NCI-H2171 (cell line): ENCODE results near the gene SNAPC2.
A peak's percentile ranks its signal among the peaks of the same experiment; 100 is the strongest.
"Not testable (repeated sequence)": the region's sequence is repeated elsewhere in the genome, so short reads cannot be mapped to it uniquely, and the experiment has no call there.

Experiments
- DNase-seq: peaks from one replicate; lab custom pipeline; 2025; lab: John Stamatoyannopoulos, UW

SNAPC2 gene

DNA sequence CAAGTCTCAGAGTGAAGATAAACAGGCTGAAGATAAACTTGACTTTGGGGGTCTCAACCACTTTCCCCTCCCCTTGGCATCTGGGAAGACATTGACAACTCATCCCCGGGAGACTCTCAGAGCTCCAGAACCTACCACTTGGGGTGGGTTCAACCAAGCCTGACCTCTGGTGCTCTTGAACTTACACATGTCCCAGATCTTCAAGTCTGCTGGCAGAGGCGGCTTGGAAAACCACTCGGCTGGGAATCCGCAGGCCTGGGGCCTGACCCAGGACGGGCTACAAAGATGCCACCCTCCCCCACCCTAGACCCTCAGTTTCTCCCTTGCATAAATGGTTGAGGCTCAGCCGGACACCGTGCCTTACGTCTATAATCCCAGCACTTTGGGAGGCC is 31.3 kb upstream of the SNAPC2 start:
- no peak for DNase-seq

DNA sequence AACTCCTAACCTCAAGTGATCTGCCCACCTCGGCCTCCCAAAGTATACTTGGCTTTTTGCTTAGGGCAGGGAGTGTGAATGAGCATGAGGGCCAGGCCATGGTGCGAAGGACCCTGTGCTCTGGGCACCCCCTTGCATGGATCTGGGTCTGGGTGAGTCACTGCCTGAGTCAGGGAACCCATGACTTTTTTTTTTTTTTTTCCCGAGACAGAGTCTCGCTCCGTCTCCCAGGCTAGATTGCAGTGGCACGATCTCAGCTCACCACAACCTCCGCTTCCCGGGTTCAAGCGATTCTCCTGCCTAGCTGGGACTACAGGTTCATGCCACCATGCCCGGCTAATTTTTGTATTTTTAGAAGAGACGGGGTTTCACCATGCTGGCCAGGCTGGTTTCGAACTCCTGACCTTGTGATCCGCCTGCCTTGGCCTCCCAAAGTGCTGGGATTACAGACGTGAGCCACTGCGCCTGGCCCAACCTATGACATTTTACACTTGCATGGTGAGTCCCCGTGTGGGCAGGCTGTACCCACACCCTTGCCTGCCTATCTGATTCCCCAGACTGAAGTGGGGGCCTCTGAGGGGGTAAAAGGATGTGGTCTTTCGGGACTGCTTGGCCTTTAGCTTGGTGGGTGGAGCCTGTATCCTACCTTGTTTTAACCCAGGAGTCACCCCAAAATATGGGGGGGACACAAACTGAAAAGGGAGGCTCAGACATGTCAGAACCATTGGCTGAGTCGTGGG is 26.6 kb upstream of the SNAPC2 start:
- DNase-seq: not testable (repeated sequence)

DNA sequence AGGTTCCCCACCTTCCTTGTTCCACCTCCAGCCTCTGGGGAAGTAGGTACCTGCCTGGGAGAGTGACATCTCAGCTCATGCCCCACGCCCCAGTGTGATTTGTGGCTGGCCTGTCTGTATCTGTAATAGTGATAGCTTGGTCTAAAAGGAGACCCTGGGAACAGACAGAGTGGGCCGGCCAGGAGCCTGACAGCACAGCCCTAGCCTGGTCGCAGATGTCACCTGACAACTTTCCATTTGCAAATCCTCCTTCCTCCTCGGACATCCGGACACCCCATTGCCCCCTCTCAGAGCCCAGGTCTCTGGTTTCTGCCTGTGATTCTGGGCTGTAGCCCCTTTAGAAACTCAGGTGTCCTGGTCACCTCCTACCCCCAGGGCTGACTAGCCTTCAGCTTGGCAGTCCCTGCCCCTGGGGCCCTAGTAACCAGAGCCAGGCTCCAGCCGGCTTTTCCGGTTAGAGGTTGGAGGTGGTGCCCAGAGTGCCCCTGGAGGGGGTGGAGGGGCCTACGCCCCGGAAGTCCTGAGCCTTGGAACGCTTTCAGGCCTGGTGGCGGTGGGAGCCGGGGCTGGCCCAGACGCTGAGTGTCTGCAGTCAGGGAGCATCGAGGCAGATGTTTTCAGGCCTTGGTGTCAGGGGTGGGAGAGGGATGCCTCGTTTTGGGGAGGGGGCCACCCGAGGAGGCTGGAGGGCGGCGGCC is 25.4 kb upstream of the SNAPC2 start:
- no peak for DNase-seq

DNA sequence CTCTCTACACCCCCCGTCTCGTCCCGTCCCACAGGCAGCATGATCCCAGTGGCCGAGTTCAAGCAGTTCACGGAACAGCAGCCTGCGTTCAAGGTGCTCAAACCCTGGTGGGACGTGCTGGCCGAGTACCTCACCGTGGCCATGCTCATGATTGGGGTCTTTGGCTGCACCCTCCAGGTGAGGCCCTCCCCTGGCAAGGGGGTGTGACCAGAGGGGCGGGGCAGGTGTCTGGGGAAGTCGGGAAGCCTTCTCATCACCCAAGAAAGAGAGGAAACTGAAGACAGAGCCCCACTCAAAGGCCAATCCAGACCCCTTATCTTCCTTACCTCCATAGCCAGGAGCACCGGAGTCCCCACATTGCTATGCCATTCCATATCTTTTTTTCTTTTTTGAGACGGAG is 24.6 kb upstream of the SNAPC2 start:
- DNase-seq: no peak

DNA sequence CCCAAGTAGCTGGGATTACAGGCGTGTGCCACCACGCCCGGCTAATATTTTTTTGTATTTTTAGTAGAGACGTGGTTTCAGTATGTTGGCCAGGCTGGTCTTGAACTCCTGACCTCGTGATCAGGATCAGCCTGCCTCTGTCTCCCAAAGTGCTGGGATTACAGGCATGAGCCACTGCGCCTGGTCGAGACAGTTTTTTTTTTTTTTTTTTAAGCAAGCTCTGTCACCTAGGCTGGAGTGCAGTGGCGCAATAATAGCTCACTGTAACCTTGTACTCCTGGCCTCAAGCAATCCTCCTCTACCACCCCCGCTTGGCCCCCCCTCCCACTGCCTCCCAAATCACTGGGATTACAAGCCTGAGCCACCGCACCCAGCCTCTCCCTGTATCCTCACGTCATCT is 22.8 kb upstream of the SNAPC2 start:
- no peak for DNase-seq

DNA sequence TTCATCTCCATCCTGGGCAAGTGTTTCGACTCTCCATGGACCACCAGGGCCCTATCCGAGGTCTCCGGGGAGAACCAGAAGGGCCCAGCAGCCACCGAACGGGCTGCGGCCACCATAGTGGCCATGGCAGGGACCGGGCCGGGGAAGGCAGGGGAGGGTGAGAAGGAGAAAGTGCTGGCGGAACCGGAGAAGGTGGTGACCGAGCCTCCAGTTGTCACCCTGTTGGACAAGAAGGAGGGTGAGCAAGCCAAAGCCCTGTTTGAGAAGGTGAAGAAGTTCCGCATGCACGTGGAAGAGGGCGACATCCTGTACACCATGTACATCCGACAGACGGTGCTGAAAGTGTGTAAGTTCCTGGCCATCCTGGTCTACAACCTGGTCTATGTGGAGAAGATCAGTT is 21.2 kb upstream of the SNAPC2 start:
- no peak for DNase-seq

DNA sequence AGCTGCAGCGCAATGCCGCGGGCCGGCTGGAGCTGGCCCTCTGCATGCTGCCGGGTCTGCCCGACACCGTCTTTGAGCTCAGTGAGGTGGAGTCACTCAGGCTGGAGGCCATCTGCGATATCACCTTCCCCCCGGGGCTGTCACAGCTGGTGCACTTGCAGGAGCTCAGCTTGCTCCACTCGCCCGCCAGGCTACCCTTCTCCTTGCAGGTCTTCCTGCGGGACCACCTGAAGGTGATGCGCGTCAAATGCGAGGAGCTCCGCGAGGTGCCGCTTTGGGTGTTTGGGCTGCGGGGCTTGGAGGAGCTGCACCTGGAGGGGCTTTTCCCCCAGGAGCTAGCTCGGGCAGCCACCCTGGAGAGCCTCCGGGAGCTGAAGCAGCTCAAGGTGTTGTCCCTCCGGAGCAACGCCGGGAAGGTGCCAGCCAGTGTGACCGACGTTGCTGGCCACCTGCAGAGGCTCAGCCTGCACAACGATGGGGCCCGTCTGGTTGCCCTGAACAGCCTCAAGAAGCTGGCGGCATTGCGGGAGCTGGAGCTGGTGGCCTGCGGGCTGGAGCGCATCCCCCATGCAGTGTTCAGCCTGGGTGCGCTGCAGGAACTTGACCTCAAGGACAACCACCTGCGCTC is 20.3 kb upstream of the SNAPC2 start:
- DNase-seq: no peak

DNA sequence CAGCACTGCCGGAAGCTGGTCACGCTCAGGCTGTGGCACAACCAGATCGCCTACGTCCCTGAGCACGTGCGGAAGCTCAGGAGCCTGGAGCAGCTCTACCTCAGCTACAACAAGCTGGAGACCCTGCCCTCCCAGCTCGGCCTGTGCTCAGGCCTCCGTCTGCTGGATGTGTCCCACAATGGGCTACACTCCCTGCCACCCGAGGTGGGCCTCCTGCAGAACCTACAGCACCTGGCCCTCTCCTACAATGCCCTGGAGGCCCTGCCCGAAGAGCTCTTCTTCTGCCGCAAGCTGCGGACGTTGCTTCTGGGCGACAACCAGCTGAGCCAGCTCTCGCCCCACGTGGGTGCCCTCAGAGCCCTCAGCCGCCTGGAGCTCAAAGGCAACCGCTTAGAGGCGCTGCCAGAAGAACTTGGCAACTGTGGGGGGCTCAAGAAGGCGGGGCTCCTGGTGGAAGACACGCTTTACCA is 19.7 kb upstream of the SNAPC2 start:
- DNase-seq: no peak

DNA sequence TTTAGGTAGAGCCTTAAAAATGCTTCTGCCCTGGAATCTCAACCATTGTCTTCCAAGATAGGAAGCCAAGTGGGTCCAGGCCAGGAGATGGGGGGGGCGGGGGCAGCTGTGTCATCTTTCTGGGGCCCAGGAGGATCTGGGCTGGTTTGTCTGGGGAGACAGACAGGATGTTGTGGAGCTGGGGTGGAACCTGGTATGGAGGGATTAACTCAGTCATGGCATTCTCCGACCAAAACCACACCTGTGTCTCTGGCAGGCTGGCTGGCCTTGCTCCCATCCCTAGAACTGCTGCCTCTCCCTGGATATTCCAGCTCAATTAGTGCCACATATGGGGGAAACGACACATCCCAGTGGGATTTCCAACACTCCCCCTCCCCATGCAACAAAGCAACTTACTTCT is 19.2 kb upstream of the SNAPC2 start:
- DNase-seq: no peak

DNA sequence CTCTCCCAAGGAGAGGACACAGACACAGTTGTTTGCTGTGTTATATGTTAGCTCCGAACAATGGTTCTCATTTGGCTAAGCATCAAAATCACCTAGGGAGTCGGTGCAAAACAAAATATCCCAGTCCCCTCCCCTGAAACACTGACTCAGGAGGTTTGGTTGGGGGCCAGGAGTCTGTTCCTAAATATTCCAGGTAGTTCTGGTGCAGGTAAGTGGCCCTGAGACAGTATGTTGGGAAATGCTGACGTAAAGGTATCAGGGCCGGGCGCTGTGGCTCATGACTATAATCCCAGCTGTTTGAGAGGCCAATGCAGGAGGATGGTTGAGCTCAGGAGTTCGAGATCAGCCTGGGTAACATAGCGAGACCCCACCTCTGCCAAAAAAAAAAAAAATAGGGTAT is 18.8 kb upstream of the SNAPC2 start:
- DNase-seq: no peak

DNA sequence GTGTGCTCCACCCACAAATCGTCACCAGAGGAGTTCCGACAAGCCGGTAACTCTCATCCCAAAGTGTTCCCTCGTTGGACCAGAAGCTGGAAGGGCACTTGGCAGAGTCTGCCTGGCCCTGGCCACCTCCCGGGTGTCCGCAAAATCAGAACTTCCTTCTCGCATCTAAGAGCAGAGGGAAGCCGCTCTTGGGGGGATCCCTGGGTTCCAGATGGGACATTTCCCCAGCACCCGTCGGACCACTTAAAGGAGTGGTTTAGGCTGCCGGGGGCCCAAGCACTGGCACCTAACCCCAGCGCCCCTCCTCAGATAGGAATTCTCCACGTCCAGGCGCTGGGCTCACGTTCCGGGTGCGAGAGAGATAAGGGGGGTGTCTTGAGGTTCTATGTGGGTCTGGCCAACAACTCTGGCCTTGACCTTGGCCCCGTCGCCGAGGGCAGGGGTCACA is 17.3 kb upstream of the SNAPC2 start:
- no peak for DNase-seq

DNA sequence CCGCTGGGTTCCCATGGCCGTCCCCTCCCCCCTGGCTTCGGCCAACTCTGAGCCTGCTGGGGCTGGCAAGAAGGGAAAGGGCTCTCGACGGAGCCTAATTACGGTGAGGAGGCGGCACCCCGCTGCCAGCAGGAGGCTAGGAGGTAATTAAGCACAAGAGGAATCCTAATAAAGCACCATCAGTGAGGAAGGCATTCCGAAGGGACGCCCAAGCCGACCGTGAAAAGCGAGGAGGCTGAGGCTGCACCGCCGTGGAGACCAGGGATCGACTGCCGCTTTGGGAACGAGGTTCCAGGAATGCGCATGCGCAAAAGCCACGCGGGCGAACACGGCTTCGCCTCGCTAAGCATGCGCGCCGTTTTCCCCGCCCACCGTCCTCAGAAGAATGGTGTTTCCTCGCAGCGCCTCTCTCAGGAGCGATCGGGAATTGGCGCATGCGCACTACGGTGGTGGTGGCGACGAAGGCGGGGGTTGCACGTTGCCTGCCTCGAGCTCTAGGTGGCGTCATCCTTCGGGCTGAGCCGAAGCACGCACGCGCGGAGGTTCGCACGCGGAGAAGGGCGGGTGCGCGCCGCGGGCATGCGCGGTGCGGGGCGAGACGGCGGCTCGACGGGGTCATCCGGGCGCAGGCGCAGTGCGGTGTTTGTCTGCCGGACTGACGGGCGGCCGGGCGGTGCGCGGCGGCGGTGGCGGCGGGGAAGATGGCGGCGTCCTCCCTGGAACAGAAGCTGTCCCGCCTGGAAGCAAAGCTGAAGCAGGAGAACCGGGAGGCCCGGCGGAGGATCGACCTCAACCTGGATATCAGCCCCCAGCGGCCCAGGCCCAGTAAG is 16.7 kb upstream of the SNAPC2 start, which contains the start of gene MAP2K7:
Gene MAP2K7 (plus strand): TSS at position 634 of the 830 bp plus-strand sequence. CDS start 68 bp downstream, at position 702.
- DNase-seq: peak; percentile 99

DNA sequence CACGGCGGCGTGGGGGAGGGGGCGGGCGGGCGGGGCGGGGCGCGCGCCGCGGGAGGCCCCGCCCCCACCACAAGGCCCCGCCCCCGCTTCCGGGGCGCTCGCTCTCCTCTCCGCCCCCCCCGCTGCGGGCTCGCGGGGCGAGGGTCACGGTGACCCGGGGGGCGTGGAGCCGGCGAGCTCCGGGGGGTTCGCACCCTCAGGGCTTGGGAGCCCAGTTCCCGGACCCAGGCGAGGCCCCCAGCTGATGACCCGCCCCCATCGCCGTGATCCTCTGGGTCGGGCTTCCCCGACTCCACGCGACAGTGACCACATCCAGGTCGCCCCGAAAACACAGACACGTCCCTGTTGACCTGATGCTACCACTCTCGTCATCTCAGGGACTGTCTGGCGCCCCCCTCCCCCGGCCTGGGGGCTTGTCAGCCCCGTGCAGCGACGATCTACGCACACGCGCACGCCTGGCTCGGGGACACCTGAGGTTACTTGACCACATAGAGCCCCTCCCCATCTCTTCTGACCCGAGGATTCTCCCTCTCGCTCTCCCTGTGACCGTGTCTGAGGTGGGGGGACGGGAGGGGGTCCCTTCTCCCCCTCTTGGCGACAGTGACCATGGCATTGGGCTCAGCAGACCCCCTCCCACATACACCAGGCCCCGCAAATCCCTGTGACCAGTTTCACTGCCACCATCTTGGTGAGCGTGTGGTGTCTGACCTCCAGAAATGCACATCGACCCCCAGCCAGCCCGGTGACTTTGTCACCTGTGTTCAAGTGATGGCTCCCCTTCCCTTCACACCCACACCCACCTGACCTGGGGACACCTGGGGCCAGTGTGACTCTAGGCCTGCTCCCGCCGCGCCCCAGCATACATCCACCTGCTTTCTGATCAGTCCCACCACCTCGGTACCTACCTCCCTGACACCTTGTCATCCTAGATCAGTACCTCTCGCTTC is 15.8 kb upstream of the SNAPC2 start:
- peak; percentile 49 for DNase-seq

DNA sequence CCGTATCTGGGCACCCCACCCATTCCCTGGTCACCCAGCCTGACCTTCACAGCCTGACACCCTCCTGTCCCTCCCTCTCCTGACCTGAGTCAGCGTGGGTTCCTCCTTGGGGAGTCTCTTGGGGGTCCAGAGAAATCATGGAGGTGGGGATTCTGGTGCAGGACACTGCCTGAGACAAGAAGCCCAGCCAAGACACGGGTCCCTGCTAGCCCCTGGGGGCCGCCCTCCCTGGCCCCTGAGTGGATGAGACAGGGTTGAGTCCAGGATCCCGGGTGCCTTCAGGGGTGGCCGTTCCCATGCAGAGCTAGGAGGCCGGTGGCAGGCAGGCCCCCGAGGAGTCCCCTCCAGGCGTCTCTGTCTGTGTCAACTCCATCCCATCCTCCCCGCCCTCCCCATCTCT is 14.9 kb upstream of the SNAPC2 start:
- no peak for DNase-seq

DNA sequence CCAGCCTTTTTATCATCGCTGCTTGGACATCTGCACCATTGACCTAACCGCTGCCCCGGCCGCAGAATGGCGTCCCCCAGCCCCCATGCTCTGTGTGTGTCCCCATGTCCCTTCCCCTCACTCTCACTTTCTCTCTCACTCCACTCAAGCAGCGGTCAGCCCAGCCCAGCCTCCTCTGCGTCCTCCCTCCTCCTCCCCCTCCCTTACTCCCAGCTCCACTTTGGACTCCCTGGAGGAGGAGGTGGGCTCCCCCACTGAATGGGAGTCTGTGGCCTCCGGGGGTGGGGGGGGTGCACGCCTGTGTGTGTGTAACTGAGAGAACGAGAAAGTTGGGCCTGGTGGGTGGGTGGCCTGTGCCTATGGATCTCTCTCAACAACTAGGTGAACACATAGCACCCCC is 14.3 kb upstream of the SNAPC2 start:
- DNase-seq: no peak

DNA sequence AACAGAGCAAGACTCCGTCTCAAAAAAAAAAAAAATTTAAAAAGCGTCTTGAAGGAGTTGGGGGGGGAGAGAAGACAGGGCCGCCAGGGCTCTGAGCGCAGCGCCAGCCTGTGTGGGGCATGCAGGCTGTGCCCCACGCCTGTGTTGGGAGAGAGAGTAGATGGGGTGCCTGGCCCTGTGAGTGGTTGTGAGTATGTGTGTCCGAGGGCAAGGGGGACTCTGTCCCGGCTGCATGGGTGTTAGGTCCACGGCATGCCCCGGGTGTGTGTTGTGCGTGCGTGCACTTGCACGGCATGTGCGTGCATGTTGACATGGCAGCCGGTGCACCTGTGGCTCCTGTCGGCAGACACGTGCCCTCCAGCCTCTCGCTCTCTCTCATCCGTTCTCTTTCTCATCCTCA is 13.0 kb upstream of the SNAPC2 start:
- DNase-seq: no peak

DNA sequence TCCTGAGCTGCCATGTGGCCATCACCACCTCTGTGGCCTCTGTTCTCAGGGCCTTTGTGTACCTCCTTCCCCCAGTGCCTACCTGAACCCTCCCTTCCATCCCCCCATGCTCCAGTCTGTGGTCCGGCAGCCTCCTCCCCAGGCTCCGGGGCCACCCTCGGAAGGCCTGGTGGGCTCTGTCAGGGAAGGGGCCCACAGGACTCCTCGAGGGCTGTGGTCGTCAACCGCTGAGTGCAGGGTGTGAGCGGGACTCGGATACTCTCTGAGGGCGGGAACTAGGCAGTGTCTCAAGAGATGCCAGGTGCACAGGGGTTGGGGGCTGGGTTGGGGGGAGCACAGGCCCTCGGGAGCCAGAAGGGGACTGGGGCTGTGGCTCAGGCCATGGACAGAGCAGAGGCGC is 12.6 kb upstream of the SNAPC2 start:
- no peak for DNase-seq

DNA sequence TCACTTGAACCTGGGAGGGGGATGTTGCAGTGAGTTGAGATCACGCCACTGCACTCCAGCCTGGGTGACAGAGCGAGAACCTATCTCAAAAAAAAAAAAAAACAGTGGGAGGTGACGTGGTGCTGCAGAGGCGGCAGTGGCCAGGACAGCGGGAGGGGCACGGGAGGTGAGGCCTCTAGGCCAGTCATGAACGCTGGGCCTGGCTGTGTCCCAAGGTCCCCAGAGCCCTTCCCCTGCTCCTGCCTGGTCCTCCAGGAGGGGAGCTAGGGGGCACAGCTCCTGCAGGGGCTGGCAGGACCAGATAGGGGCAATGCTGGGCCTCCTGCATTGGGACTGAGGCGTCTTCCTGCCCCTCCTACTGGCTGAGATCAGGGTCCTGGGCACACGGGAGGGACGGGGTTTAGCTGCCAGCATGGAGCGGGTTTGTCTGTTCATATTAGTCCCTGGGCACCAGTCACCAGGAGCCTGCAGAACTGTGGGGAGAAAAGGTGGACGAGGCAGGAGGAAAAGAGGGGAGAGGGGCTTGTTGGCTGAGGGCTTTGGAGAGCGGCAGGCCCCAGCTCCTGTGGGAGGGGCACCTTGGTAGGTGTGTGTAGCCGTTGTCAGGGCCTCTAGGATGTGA is 11.9 kb upstream of the SNAPC2 start:
- DNase-seq: no peak

DNA sequence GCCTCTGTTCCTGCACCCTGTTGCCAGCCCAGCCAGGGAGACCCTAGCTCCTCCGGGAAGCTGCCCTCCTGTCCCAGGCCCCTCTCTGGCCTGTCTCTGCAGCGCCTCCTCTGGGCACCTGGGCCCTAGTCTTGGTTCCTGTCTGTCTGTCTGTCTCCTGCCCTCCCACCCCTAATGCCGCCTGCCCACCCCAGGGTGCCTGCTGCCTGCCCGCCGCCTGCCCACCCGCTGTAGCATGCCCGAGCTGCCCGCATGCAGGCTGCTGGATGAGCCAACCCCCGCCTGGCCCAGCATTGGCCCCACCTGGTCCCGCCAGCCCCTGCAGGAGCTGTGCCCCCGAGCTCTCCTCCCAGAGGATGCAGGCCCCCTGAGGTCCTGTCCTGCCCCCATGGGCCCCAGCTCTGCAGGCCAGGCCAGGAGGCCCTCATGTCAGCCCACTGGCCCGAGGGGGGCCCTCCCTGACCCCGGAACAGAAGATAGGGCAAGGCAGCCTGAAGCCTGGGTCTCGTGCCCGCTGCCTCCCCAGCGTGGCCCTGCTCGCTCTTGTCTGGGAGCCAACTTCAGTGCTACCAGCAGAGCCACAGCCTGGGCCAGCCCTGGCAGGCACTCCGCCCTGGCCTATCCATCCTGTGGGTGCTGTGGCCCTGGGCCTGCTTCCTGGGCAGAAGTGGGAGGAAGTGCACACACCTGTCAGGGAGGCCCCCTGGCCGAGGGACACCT is 11.2 kb upstream of the SNAPC2 start:
- DNase-seq: no peak
